Measurements from ENCODE around the gene TSPAN11. TPM values are rescaled to one million over a fixed set of nuclear protein-coding genes. Genes with fewer than 3 reads are reported as not detected.

TSPAN11 gene
- total and polyA plus RNA-seq, 2 of the 4 experiments (the other 2 are of a cell fraction): 0.18 to 0.26 TPM

DNA sequence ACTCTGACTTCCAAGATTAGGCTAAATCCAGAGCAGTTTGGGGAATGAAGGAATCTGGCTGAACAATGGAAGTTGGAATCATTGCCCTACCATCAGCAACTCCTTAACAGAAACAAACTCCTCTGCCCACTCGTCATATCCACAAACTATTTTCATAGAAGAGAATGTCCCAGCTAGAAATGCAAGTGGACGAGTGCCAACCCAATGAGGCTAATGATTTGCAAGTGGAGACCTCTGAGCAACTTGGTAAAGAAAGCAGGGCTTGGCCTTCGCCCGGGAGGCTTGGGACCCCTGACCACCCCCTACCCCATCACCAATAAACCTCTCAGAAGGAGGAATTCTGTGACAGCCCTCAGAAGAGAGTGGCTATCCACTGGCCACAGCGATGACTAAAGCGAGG, 107.1 kb downstream of the TSPAN11 start:
- no peak overlapping the region for H4K5ac ChIP-seq (ENCODE audit: low read depth, low read length)
- no CpG with 5 or more reads among the region's 6 CpGs for WGBS, 2 experiments (ENCODE audit: extremely low coverage in 2 of 2, insufficient read length in 1 of 2)
- H2BK120ac ChIP-seq (ENCODE audit: low read depth, low read length): no peak overlapping the region
- no peak overlapping the region for H3K9ac ChIP-seq (ENCODE audit: low read depth, low read length)
- H4K8ac ChIP-seq (ENCODE audit: low read depth in 2 of 2, low read length in 2 of 2): no peak overlapping the region
- H3K56ac ChIP-seq (ENCODE audit: extremely low read depth, insufficient read depth, low read length): no peak overlapping the region
- ChIA-PET POLR2A (ENCODE audit: unreplicated experiment) (no interaction called here), CTCF (no interaction called here)
- peaks cover 3% of the 10 kb centered on the region; the same call in 1 of the 2 replicates for H3K4me1 ChIP-seq (ENCODE audit: control insufficient read depth, insufficient read depth, low read length)
- no peak overlapping the region for H2BK20ac ChIP-seq (ENCODE audit: low read depth, low read length)
- H2AFZ ChIP-seq (replicated peaks; ENCODE audit: low read length, poor library complexity): no peak overlapping the region
- no peaks in the 10 kb centered on the region for H3K36me3 ChIP-seq (ENCODE audit: control insufficient read depth, insufficient read depth, low read length)
- no peak overlapping the region for H4K91ac ChIP-seq (ENCODE audit: insufficient read depth, low read depth, low read length)
- H4K20me1 ChIP-seq (ENCODE audit: insufficient read depth, low read length): no peaks in the 10 kb centered on the region
- H3K9me1 ChIP-seq (ENCODE audit: insufficient read depth, low read length): no peaks in the 10 kb centered on the region
- H3K79me1 ChIP-seq (ENCODE audit: low read depth in 1 of 2, low read length in 2 of 2): no peaks in the 10 kb centered on the region
- H3K23ac ChIP-seq (ENCODE audit: low read depth, low read length): no peak overlapping the region
- intact Hi-C loops (cut with micrococcal nuclease) (no loop called here), in situ Hi-C loops (cut with MboI; ENCODE audit: low sequenced_read_pairs) (no loop called here), dilution Hi-C loops (cut with HindIII; ENCODE audit: low sequenced_read_pairs, unreplicated experiment) (no loop called here)
- ATAC-seq (ENCODE audit: low read depth) (no peak), DNase-seq (no peak)
- no peak overlapping the region for H3K14ac ChIP-seq (replicated peaks; ENCODE audit: low read depth, low read length)
- no peak overlapping the region for H3K4me3 ChIP-seq (ENCODE audit: insufficient read depth, low read depth, low read length)
- TF ChIP-seq CHD1 (IDR thresholded peaks at IDR 0.05; ENCODE audit: low read depth, low read length) (no peak), POLR2A (IDR thresholded peaks at IDR 0.05; ENCODE audit: low read depth, low read length) (no peak), SMC3 (IDR thresholded peaks at IDR 0.05; ENCODE audit: low read depth, low read length) (no peak), MAZ (IDR thresholded peaks at IDR 0.05; ENCODE audit: borderline replicate concordance, low read depth, low read length) (no peak), NFE2L2 (IDR thresholded peaks at IDR 0.05; ENCODE audit: low read depth, low read length) (no peak), BHLHE40 (IDR thresholded peaks at IDR 0.05; ENCODE audit: low read depth, low read length) (no peak), CEBPB (IDR thresholded peaks at IDR 0.05; ENCODE audit: low read depth, low read length) (no peak), RFX5 (IDR thresholded peaks at IDR 0.05; ENCODE audit: low read depth, low read length) (no peak), MAFK (IDR thresholded peaks at IDR 0.05; ENCODE audit: low read depth, low read length) (no peak), MXI1 (IDR thresholded peaks at IDR 0.05; ENCODE audit: borderline replicate concordance, low read depth, low read length) (no peak), RCOR1 (IDR thresholded peaks at IDR 0.05; ENCODE audit: insufficient replicate concordance, low read length) (no peak), RAD21 (IDR thresholded peaks at IDR 0.05; ENCODE audit: low read length) (no peak), FOS (IDR thresholded peaks at IDR 0.05; ENCODE audit: low read depth, low read length) (no peak)
- TF ChIP-seq, protein P1, sequence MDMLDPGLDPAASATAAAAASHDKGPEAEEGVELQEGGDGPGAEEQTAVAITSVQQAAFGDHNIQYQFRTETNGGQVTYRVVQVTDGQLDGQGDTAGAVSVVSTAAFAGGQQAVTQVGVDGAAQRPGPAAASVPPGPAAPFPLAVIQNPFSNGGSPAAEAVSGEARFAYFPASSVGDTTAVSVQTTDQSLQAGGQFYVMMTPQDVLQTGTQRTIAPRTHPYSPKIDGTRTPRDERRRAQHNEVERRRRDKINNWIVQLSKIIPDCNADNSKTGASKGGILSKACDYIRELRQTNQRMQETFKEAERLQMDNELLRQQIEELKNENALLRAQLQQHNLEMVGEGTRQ (IDR thresholded peaks at IDR 0.05; ENCODE audit: low read depth, low read length): no peak
- TF ChIP-seq, protein P2, sequence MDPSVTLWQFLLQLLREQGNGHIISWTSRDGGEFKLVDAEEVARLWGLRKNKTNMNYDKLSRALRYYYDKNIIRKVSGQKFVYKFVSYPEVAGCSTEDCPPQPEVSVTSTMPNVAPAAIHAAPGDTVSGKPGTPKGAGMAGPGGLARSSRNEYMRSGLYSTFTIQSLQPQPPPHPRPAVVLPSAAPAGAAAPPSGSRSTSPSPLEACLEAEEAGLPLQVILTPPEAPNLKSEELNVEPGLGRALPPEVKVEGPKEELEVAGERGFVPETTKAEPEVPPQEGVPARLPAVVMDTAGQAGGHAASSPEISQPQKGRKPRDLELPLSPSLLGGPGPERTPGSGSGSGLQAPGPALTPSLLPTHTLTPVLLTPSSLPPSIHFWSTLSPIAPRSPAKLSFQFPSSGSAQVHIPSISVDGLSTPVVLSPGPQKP (IDR thresholded peaks at IDR 0.05; ENCODE audit: borderline replicate concordance, low read depth, low read length): no peak
- TF ChIP-seq, protein P3, sequence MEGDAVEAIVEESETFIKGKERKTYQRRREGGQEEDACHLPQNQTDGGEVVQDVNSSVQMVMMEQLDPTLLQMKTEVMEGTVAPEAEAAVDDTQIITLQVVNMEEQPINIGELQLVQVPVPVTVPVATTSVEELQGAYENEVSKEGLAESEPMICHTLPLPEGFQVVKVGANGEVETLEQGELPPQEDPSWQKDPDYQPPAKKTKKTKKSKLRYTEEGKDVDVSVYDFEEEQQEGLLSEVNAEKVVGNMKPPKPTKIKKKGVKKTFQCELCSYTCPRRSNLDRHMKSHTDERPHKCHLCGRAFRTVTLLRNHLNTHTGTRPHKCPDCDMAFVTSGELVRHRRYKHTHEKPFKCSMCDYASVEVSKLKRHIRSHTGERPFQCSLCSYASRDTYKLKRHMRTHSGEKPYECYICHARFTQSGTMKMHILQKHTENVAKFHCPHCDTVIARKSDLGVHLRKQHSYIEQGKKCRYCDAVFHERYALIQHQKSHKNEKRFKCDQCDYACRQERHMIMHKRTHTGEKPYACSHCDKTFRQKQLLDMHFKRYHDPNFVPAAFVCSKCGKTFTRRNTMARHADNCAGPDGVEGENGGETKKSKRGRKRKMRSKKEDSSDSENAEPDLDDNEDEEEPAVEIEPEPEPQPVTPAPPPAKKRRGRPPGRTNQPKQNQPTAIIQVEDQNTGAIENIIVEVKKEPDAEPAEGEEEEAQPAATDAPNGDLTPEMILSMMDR (conservative IDR thresholded peaks at IDR 0.05; ENCODE audit: low read depth, low read length): no peak
- no peak overlapping the region for H2AK9ac ChIP-seq (replicated peaks; ENCODE audit: low read depth, low read length, poor library complexity)
- no peak overlapping the region for H3K18ac ChIP-seq (ENCODE audit: low read depth, low read length)
- no peak overlapping the region for H3K4me2 ChIP-seq (ENCODE audit: low read depth, low read length)
- no peak overlapping the region for H3K4ac ChIP-seq (ENCODE audit: low read depth, low read length)
- H2BK5ac ChIP-seq (ENCODE audit: low read depth, low read length, poor library complexity, severe bottlenecking): no peak overlapping the region
- H3K27ac ChIP-seq (ENCODE audit: insufficient read depth, low read length): no peak overlapping the region
- H3K27me3 ChIP-seq (ENCODE audit: control insufficient read depth, insufficient read depth, low read length): peaks cover 10% of the 10 kb centered on the region
- no peak overlapping the region for H2AK5ac ChIP-seq (ENCODE audit: low read depth, low read length)
- H3K9me3 ChIP-seq (ENCODE audit: control insufficient read depth, insufficient read depth, low read length): no peaks in the 10 kb centered on the region
- H2BK15ac ChIP-seq (ENCODE audit: low read depth, low read length): no peak overlapping the region
- BruUV-seq (replicated peaks): no TSS peak

Data from IMR-90 (cell line).